SK-N-SH treated with all-trans-retinoic acid at 6 μM for 48 hours (cell line): Measurements from ENCODE around the gene BRAP.
"Not testable (repeated sequence)": the region's sequence is repeated elsewhere in the genome, so short reads cannot be mapped to it uniquely, and the experiment has no call there.

Experiments
- ATAC-seq: fragments of 200-7000 bp; cut with Tn5 transposase; 3 replicates; pipeline ENCODE4 v1.9.1; 2020; ENCODE audit warnings: mild to moderate bottlenecking, moderate library complexity
- GLIS3 ChIP-seq: fragments of 250-450 bp; sonication (Bioruptor Pico); IDR thresholded peaks from 2 replicates; pipeline ENCODE4 v1.5.0; 2020; ENCODE audit warnings: mild to moderate bottlenecking, moderate library complexity
- RARB ChIP-seq: fragments of 250-450 bp; sonication (Bioruptor Pico); IDR thresholded peaks from 2 replicates; pipeline ENCODE4 v1.8.0; 2021; ENCODE audit warnings: mild to moderate bottlenecking, moderate library complexity
- TOX ChIP-seq: fragments of 250-450 bp; sonication (Bioruptor Pico); IDR thresholded peaks from 2 replicates; pipeline ENCODE4 v1.8.0; 2021; ENCODE audit warnings: mild to moderate bottlenecking, moderate library complexity, borderline replicate concordance
- ZFP3 ChIP-seq: fragments of 250-450 bp; sonication (Bioruptor Pico); IDR thresholded peaks from 2 replicates; pipeline ENCODE4 v1.5.0; 2020; ENCODE audit warnings: mild to moderate bottlenecking, moderate library complexity

BRAP gene

DNA sequence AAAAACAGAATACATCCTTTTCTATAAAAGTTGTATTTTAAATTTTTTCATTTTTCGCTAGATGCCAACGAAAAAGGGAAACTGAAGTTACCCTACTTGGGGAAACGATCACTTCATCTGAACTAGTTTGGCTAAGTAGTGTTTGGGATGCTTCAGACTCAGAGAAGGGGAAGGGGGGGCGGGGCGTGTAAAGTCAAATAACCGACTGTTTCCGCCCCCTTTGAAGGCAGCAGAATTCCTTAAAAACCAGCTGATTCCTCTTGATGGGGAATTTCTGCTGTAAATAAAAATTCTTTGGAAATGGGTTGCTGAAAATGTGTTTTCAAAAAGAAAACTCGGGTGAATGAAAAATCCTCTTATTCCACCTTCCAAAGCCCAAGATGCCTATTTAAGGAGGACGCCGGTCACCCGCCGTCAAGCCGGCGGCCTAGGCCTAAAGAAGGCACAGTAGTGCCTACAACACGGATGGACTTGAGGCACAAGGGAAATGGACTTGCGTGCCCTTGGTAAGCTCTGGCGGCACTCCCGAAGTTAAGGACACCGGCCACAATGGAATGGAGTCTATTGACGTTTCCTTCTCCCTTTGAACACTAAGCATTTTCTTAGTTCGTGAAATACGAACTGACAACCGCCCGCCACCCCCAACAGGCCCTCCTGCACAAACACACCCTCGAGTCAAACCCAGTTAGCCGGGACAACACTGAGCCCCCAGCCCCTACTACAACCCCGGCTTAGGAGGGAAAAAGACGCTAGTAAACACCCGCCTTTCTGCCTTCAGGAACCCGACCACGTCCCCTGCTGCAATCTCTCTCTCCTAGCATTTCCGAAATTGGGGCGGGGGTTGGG is 88.5 kb downstream of the BRAP start (continued):
- no peak for TF ChIP-seq TOX (CRISPR knock-in tag)
- TF ChIP-seq ZFP3 (CRISPR knock-in tag), result no peak
- no peak for TF ChIP-seq GLIS3 (CRISPR knock-in tag)
- no peak for TF ChIP-seq RARB

DNA sequence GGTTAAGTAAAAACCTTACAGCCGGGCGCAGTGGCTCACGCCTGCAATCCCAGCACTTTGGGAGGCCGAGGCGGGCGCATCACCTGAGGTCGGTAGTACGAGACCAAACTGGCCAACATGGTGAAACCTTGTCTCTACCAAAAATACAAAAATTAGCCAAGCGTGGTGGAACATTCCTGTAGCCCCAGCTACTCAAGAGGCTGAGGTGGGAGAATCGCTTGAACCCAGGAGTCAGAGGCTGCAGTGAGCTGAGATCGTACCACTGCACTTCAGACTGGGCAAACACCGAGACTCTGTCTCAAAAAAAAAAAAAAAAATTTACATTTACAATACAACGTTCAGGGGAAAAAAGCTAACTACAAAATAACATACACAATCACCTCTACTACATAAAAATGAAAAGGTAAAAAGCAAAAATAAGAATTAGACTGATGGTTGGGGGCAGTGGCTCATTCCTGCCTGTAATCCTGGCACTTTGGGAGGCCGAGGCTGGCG is 90.4 kb downstream of the BRAP start:
- not testable (repeated sequence) for ATAC-seq
